ENCODE results near the gene TDRD9. TPM values are rescaled to one million over a fixed set of nuclear protein-coding genes. Genes with fewer than 3 reads are reported as not detected.

TDRD9 gene
- polyA plus RNA-seq, 1 donor from 2014 or later: 15.9 TPM

DNA sequence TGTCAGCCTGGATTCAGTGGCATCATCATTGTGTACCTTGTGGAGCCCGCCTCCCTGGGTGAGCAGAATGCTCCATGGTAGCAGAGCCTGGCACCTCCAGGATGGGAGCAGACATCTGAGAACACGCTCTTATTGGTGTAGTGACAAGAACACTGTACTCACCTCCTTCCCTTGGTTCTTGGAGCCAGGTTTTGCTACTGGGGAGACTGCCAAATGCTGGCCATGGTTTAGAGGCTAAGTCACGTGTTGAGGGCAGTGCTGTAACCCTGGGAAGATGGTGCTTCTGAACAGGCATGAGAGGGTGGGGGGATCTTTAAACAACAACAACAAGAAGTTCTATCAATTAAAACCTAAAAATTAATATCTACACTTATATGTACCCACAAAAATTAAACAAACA, 109.6 kb downstream of the TDRD9 start:
- Histone ChIP-seq H3K4me2 (ENCODE audit: low read length) (no peak overlapping the region), H2AFZ (ENCODE audit: low read depth, low read length) (no peak overlapping the region), H3K27me3 (ENCODE audit: insufficient read depth, low read depth, low read length) (no peaks in the 10 kb centered on the region), H3K9ac (ENCODE audit: low read length) (no peak overlapping the region), H3K9me3 (ENCODE audit: low read length) (no peaks in the 10 kb centered on the region), H3K9me2 (ENCODE audit: insufficient read depth, low read length) (no peaks in the 10 kb centered on the region), H3K27ac (ENCODE audit: low read length) (no peak overlapping the region), H3F3A (ENCODE audit: insufficient read depth, low read length, poor library complexity, severe bottlenecking) (no peaks in the 10 kb centered on the region), H3K4me3 (ENCODE audit: low read length) (no peak overlapping the region), H3K79me2 (replicated peaks; ENCODE audit: insufficient read depth, low read length) (no peaks in the 10 kb centered on the region), H4K20me1 (ENCODE audit: insufficient read depth) (no peaks in the 10 kb centered on the region), H3K36me3 (ENCODE audit: insufficient read depth, low read length) (no peaks in the 10 kb centered on the region)
- no peak for TF ChIP-seq POLR2AphosphoS5 (IDR thresholded peaks at IDR 0.05)
- no peak for TF ChIP-seq SMC3 (conservative IDR thresholded peaks at IDR 0.05; ENCODE audit: poor library complexity)
- no peak for TF ChIP-seq EZH2 (IDR thresholded peaks at IDR 0.05; ENCODE audit: borderline replicate concordance, insufficient read depth, low read length, poor library complexity, severe bottlenecking)
- no peak for TF ChIP-seq TAF1 (IDR thresholded peaks at IDR 0.05; ENCODE audit: low read depth)
- TF ChIP-seq MXI1 (conservative IDR thresholded peaks at IDR 0.05; ENCODE audit: poor library complexity, severe bottlenecking): no peak
- no peak for TF ChIP-seq RAD21 (conservative IDR thresholded peaks at IDR 0.05)
- no peak for TF ChIP-seq REST (IDR thresholded peaks at IDR 0.05; ENCODE audit: borderline replicate concordance)
- no peak for TF ChIP-seq EP300 (conservative IDR thresholded peaks at IDR 0.05; ENCODE audit: poor library complexity, severe bottlenecking)
- TF ChIP-seq CTCF (IDR thresholded peaks at IDR 0.05; ENCODE audit: poor library complexity, severe bottlenecking): no peak

GRCh38 chr14:104039214-104039613, 111.0 kb downstream of the TDRD9 start:
- Histone ChIP-seq H3K4me3 (ENCODE audit: low read length) (no peak overlapping the region), H3K27ac (ENCODE audit: low read length) (no peak overlapping the region), H3K9me2 (ENCODE audit: insufficient read depth, low read length) (no peaks in the 10 kb centered on the region), H4K20me1 (ENCODE audit: insufficient read depth) (no peaks in the 10 kb centered on the region), H3K27me3 (ENCODE audit: insufficient read depth, low read depth, low read length) (no peaks in the 10 kb centered on the region), H2AFZ (ENCODE audit: low read depth, low read length) (no peak overlapping the region), H3K9me3 (ENCODE audit: low read length) (no peaks in the 10 kb centered on the region), H3K4me2 (ENCODE audit: low read length) (no peak overlapping the region), H3K36me3 (ENCODE audit: insufficient read depth, low read length) (no peaks in the 10 kb centered on the region), H3K9ac (ENCODE audit: low read length) (no peak overlapping the region), H3K79me2 (replicated peaks; ENCODE audit: insufficient read depth, low read length) (no peaks in the 10 kb centered on the region), H3F3A (ENCODE audit: insufficient read depth, low read length, poor library complexity, severe bottlenecking) (no peaks in the 10 kb centered on the region)
- TF ChIP-seq EZH2 (IDR thresholded peaks at IDR 0.05; ENCODE audit: borderline replicate concordance, insufficient read depth, low read length, poor library complexity, severe bottlenecking) (no peak), POLR2AphosphoS5 (IDR thresholded peaks at IDR 0.05) (no peak), MXI1 (conservative IDR thresholded peaks at IDR 0.05; ENCODE audit: poor library complexity, severe bottlenecking) (no peak), EP300 (conservative IDR thresholded peaks at IDR 0.05; ENCODE audit: poor library complexity, severe bottlenecking) (no peak), SMC3 (conservative IDR thresholded peaks at IDR 0.05; ENCODE audit: poor library complexity) (no peak), CTCF (IDR thresholded peaks at IDR 0.05; ENCODE audit: poor library complexity, severe bottlenecking) (no peak), REST (IDR thresholded peaks at IDR 0.05; ENCODE audit: borderline replicate concordance) (no peak), TAF1 (IDR thresholded peaks at IDR 0.05; ENCODE audit: low read depth) (no peak), RAD21 (conservative IDR thresholded peaks at IDR 0.05) (no peak)

All from neural cell (in vitro differentiated cells).